A673 (cell line): ENCODE results near the gene AGPAT3. TPM values are rescaled to one million over a fixed set of nuclear protein-coding genes. Genes with fewer than 3 reads are reported as not detected.

Source experiments
- BruUV-seq: library from RNA; stranded (reverse); fragments of 400-500 nt; replicated peaks from 2 replicates; lab custom pipeline; 2021; lab: Mats Ljungman, UMichigan
- CTCF ChIA-PET: fragments of 300-600 bp; sonication (Branson Sonifier 250); formaldehyde crosslinking; loops from one replicate; lab custom pipeline; 2022; ENCODE audit warnings: antibody characterized with exemption; lab: Charles Lee
- POLR2A ChIA-PET: fragments of 300-600 bp; sonication (Branson Sonifier 250); formaldehyde crosslinking; loops from one replicate; lab custom pipeline; 2022; ENCODE audit warnings: antibody characterized with exemption; ENCODE audit not compliant: low non-redundant PET; lab: Charles Lee
- DNase-seq: peaks from one replicate; pipeline ENCODE4 v3.0.0-alpha.2; 2015; ENCODE audit warnings: low spot score
- H3K27ac ChIP-seq: fragments of 200-600 bp; sonication (generic); 2 replicates; pipeline ENCODE4 v1.5.1; 2016; ENCODE audit warnings: mixed run types, low read depth, mild to moderate bottlenecking, mixed read lengths, antibody characterized with exemption, low read length; ENCODE audit not compliant: poor library complexity, severe bottlenecking
- H3K27me3 ChIP-seq: fragments of 200-600 bp; sonication (generic); replicated peaks from 2 replicates; pipeline ENCODE4 v1.6.1; 2017; ENCODE audit warnings: mixed run types, low read depth, mild to moderate bottlenecking, mixed read lengths, antibody characterized with exemption, low read length; ENCODE audit not compliant: insufficient read depth, poor library complexity
- H3K36me3 ChIP-seq: fragments of 200-600 bp; sonication (generic); 2 replicates; pipeline ENCODE4 v1.6.1; 2016; ENCODE audit warnings: mixed run types, mild to moderate bottlenecking, mixed read lengths, antibody characterized with exemption, low read length; ENCODE audit not compliant: insufficient read depth, poor library complexity, severe bottlenecking
- H3K4me1 ChIP-seq: fragments of 200-600 bp; sonication (generic); 2 replicates; pipeline ENCODE4 v1.6.1; 2017; ENCODE audit warnings: mixed run types, mild to moderate bottlenecking, mixed read lengths, antibody characterized with exemption, low read length; ENCODE audit not compliant: insufficient read depth, poor library complexity, severe bottlenecking
- H3K4me3 ChIP-seq: fragments of 200-600 bp; sonication (generic); 2 replicates; pipeline ENCODE4 v1.5.1; 2016; ENCODE audit warnings: low read depth, mixed run types, mild to moderate bottlenecking, mixed read lengths, low read length; ENCODE audit not compliant: poor library complexity, severe bottlenecking
- H3K9me3 ChIP-seq: fragments of 200-600 bp; sonication (generic); 2 replicates; pipeline ENCODE4 v1.6.1; 2016; ENCODE audit warnings: mixed run types, low read depth, mild to moderate bottlenecking, mixed read lengths, antibody characterized with exemption, low read length; ENCODE audit not compliant: poor library complexity, severe bottlenecking
- CTCF ChIP-seq: fragments of 300-800, 200-600 bp; sonication (generic); conservative IDR thresholded peaks from 2 replicates; pipeline ENCODE4 v1.5.1; 2017; ENCODE audit warnings: low read depth, mild to moderate bottlenecking, antibody characterized with exemption, low read length, moderate library complexity, mixed read lengths
- EZH2 ChIP-seq: fragments of 200-600 bp; sonication (generic); IDR thresholded peaks from 2 replicates; pipeline ENCODE4 v1.6.1; 2017; ENCODE audit warnings: borderline replicate concordance, low read depth, mild to moderate bottlenecking, mixed read lengths, antibody characterized with exemption, low read length; ENCODE audit not compliant: poor library complexity, severe bottlenecking
- intact Hi-C: fragments of 100-400 bp; cut with micrococcal nuclease; formaldehyde crosslinking; loops from one replicate; pipeline ENCODE4 v1.10.0; 2022; ENCODE audit not compliant: unreplicated experiment
- total RNA-seq: library from RNA; stranded (reverse); gene quantifications from 2 replicates; pipeline ENCODE4 v1.2.3, GENCODE V29; 2021

AGPAT3 gene
- total RNA-seq, 1 experiment from 2014 or later = 69.6 TPM

- no peaks in the 10 kb centered on the region for H3K36me3 ChIP-seq
Measured at GRCh38 chr21:43953021-43953420, 88.0 kb downstream of the AGPAT3 start.

GRCh38 chr21:43954042-43954441, 89.0 kb downstream of the AGPAT3 start:
- no peak for DNase-seq
- CTCF ChIA-PET = no interaction called here

More at GRCh38 chr21:43953021-43953420, 88.0 kb downstream of the AGPAT3 start:
- DNase-seq = no peak
- H3K27me3 ChIP-seq = no peaks in the 10 kb centered on the region
- BruUV-seq = no TSS peak
- peaks cover 14% of the 10 kb centered on the region for H3K4me1 ChIP-seq
- no peak overlapping the region for H3K27ac ChIP-seq
- POLR2A ChIA-PET = no interaction called here
- intact Hi-C loops = no loop called here
- CTCF ChIA-PET = no interaction called here
- H3K4me3 ChIP-seq = no peak overlapping the region
- TF ChIP-seq EZH2 (no peak), CTCF (no peak)
- peaks cover 6% of the 10 kb centered on the region for H3K9me3 ChIP-seq

GRCh38 chr21:43954896-43955295, 89.9 kb downstream of the AGPAT3 start:
- DNase-seq = no peak
- intact Hi-C loops = no loop called here
- Histone ChIP-seq H3K27me3 (no peaks in the 10 kb centered on the region), H3K36me3 (no peaks in the 10 kb centered on the region), H3K9me3 (no peaks in the 10 kb centered on the region), H3K27ac (no peak overlapping the region), H3K4me1 (peaks cover 17% of the 10 kb centered on the region), H3K4me3 (no peak overlapping the region)
- ChIA-PET CTCF (no interaction called here), POLR2A (no interaction called here)
- BruUV-seq = no TSS peak
- TF ChIP-seq EZH2 (no peak), CTCF (no peak)

More at GRCh38 chr21:43954042-43954441, 89.0 kb downstream of the AGPAT3 start:
- intact Hi-C loops = no loop called here
- Histone ChIP-seq H3K4me3 (no peak overlapping the region), H3K27ac (no peak overlapping the region), H3K9me3 (peaks cover 2% of the 10 kb centered on the region), H3K27me3 (no peaks in the 10 kb centered on the region), H3K36me3 (no peaks in the 10 kb centered on the region), H3K4me1 (peaks cover 17% of the 10 kb centered on the region)
- TF ChIP-seq EZH2 = no peak
- no peak for TF ChIP-seq CTCF
- POLR2A ChIA-PET = no interaction called here
- no TSS peak for BruUV-seq
